EH (cell line): ENCODE results near the gene TBX4.

Experiments used
- DNase-seq: peaks from one replicate; pipeline ENCODE4 v3.0.0-alpha.2; 2015; ENCODE audit warnings: low read depth

The TBX4 gene

GRCh38 chr17:61412860-61413660 is 39.2 kb upstream of the TBX4 start:
- no peak for DNase-seq

- DNase-seq: no peak
Observed at GRCh38 chr17:61413661-61414126, 38.5 kb upstream of the TBX4 start.

- no peak for DNase-seq
Observed at GRCh38 chr17:61414141-61414935, 37.9 kb upstream of the TBX4 start.

- no peak for DNase-seq
Observed at GRCh38 chr17:61414936-61415251, 37.3 kb upstream of the TBX4 start.

GRCh38 chr17:61415374-61416210 is 36.6 kb upstream of the TBX4 start:
- DNase-seq: peak; percentile 59

- no peak for DNase-seq
Observed at GRCh38 chr17:61416211-61416539, 36.0 kb upstream of the TBX4 start.

- peak; percentile 94 for DNase-seq
Observed at GRCh38 chr17:61416540-61417363, 35.5 kb upstream of the TBX4 start.

- no peak for DNase-seq
Observed at GRCh38 chr17:61418449-61418848, 33.8 kb upstream of the TBX4 start.

GRCh38 chr17:61419496-61420046 is 32.7 kb upstream of the TBX4 start:
- no peak for DNase-seq

GRCh38 chr17:61420052-61420451 is 32.2 kb upstream of the TBX4 start:
- no peak for DNase-seq

GRCh38 chr17:61420745-61421398 is 31.4 kb upstream of the TBX4 start:
- no peak for DNase-seq

GRCh38 chr17:61421460-61421859 is 30.8 kb upstream of the TBX4 start:
- no peak for DNase-seq

- no peak for DNase-seq
Observed at GRCh38 chr17:61422116-61422799, 30.0 kb upstream of the TBX4 start.

- no peak for DNase-seq
Observed at GRCh38 chr17:61422869-61423268, 29.4 kb upstream of the TBX4 start.

GRCh38 chr17:61423967-61424649 is 28.1 kb upstream of the TBX4 start:
- no peak for DNase-seq

- DNase-seq: no peak
Observed at GRCh38 chr17:61425682-61426481, 26.3 kb upstream of the TBX4 start.

GRCh38 chr17:61426482-61427304 is 25.5 kb upstream of the TBX4 start:
- peak; percentile 89 for DNase-seq

GRCh38 chr17:61427567-61427966 is 24.7 kb upstream of the TBX4 start:
- no peak for DNase-seq
